ENCODE data around the gene GABARAP. TPM values are rescaled to one million over a fixed set of nuclear protein-coding genes. Genes with fewer than 3 reads are reported as not detected.
A peak's percentile ranks its signal among the peaks of the same experiment; 100 is the strongest.

GABARAP gene
- total and polyA plus RNA-seq, 10 of the 15 experiments (the other 5 are each of a cell fraction or from before 2014, with no cell fraction given), result 134 to 613 (median 285) TPM

- TF ChIP-seq ELK1 (IDR thresholded peaks at IDR 0.05; ENCODE audit: low read depth, low read length) (no peak), TCF12 (IDR thresholded peaks at IDR 0.05; ENCODE audit: low read depth, low read length) (no peak), NR2F1 (conservative IDR thresholded peaks at IDR 0.05) (peak; percentile 57; the same call in 1 of the 2 replicates), WRNIP1 (IDR thresholded peaks at IDR 0.05; ENCODE audit: borderline replicate concordance, low read depth, low read length) (no peak), CHD4 (IDR thresholded peaks at IDR 0.05) (no peak), EP300 (IDR thresholded peaks at IDR 0.05; ENCODE audit: borderline replicate concordance in 1 of 2, control insufficient read depth in 1 of 2, low read depth in 2 of 2, low read length in 2 of 2) (peak in 1 of 2 experiments; percentile 31; a peak in 1 of 4 replicates), MXI1 (IDR thresholded peaks at IDR 0.05; ENCODE audit: low read depth, low read length) (peak; percentile 97), STAT1 (conservative IDR thresholded peaks at IDR 0.05) (0 out of 2 replicates have a peak, but pooled peaks have one; percentile 33), ZBTB40 (IDR thresholded peaks at IDR 0.05; ENCODE audit: borderline replicate concordance) (peak; percentile 65; the same call in 1 of the 2 replicates), RBBP5 (conservative IDR thresholded peaks at IDR 0.05) (no peak), E4F1 (IDR thresholded peaks at IDR 0.05; ENCODE audit: borderline replicate concordance, partially characterized antibody) (peak; percentile 16), ZNF217 (IDR thresholded peaks at IDR 0.05) (no peak), GATAD2B (conservative IDR thresholded peaks at IDR 0.05; ENCODE audit: low read depth) (peak; percentile 47; the same call in 1 of the 2 replicates), EED (IDR thresholded peaks at IDR 0.05; ENCODE audit: low read depth) (no peak), KLF5 (IDR thresholded peaks at IDR 0.05; ENCODE audit: partially characterized antibody) (peak; percentile 71), ASH2L (IDR thresholded peaks at IDR 0.05; ENCODE audit: borderline replicate concordance, low read depth) (no peak), CHD2 (IDR thresholded peaks at IDR 0.05; ENCODE audit: borderline replicate concordance, low read depth, low read length) (peak; percentile 76; the same call in 1 of the 2 replicates), NFYB (IDR thresholded peaks at IDR 0.05; ENCODE audit: insufficient read depth, low read depth, low read length) (no peak), MLLT1 (IDR thresholded peaks at IDR 0.05) (peak; percentile 68; the same call in 1 of the 2 replicates)
Measured at GRCh38 chr17:7204828-7205461, 37.3 kb downstream of the GABARAP start (continued).

Measured in GM12878 (cell line).